Stimulated activated CD4-positive, alpha-beta T cell treated with anti-CD3 and anti-CD28 coated beads, TNF-alpha, amount 100 ng/mL, for 24 hours (primary cell): Measurements from ENCODE around the gene ST6GALNAC5.
"Not testable (repeated sequence)": the region's sequence is repeated elsewhere in the genome, so short reads cannot be mapped to it uniquely, and the experiment has no call there.

ENCODE experiments used
- DNase-seq, 3 experiments: peaks; one replicate each; pipeline ENCODE4 v3.0.0-alpha.2; 2020; ENCODE audit warnings: low read depth in 3 of 3

The ST6GALNAC5 gene

DNA sequence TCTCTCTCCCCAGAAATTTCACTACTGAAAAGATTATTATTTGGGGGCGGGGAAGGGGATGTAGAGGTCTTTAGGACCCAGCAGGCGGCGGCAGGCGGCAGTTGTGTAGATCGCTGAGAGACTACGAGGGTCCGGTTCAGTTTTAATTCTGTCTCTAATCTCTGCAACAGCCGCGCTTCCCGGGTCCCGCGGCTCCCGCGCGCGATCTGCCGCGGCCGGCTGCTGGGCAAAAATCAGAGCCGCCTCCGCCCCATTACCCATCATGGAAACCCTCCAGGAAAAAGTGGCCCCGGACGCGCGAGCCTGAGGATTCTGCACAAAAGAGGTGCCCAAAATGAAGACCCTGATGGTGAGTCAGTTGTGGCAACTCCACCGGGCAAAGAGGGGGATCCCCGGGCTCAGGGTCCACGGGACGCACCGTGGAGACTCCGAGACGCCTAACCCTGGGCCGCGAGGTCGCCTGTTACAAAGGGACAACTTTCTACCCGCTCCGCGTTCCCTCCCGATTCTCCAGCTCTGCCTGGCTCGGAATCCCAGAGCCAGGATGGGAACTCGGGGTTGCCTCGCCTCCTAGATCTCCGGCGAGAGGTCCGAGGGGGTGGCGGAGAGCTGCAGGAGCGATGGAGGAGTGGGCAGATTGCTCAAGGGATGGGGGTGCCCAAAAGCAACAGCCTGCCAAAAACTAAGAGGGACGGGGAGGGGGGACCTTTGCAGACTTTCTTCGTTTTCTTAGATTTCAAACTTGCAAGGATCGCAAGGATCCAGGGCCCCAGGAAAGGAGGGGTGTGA is at the start of gene ST6GALNAC5:
Gene ST6GALNAC5, plus strand, starts transcription at position 139 of the 789 bp plus-strand sequence.
- no peak for DNase-seq

DNA sequence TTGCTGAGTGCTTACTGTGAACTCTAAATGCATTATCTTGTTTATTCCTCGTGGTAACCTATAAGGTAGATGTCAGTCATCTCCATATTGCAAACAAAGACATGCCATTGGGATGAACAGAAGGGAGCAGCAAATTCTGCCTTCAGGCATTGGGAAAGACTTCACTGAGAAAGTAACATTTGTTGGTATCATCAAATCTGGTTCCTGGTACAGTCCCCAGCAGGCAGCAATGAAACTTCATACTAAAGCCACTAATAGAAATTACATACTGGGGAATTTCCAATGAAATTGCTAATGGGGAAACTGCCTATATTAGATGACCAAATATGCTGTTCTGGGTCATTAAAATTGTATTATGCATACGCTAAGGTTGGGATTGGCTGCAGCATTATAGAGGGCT is 47.3 kb upstream of the ST6GALNAC5 start:
- no peak for DNase-seq

DNA sequence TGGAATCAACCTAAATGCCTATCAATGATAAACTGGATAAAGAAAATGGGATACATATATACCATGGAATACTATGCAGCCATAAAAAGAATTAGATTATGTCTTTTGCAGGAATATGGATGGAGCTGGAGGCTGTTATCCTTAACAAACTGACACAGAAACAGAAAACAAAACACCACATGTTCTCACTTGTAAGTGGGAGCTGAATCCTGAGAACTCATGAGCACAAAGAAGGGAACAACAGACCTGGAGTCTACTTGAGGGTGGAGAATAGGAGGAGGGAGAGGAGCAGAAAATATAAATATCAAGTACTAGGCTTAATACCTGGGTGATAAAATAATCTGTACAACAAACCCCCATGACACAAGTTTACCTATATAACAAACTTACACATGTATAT is 44.3 kb upstream of the ST6GALNAC5 start:
- DNase-seq: not testable (repeated sequence)

DNA sequence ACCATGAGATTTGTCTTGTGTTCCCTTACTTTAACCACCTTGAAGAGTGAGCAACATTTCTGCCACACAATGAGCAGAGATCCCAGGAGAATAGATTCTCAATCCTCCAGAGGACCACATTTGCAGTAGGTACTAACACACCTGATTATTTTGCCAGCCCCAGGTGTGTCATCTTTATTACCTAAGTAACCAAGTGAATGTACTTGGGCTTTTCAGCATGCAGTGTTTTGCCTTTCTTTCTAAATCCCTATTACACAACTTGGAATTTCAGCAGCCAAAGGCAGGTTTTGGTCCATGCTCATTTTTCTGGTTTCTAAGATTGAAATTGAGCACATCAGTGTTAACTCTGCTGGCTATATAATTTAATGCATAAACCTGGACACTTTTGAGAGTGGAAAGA is 43.2 kb upstream of the ST6GALNAC5 start:
- DNase-seq: no peak

DNA sequence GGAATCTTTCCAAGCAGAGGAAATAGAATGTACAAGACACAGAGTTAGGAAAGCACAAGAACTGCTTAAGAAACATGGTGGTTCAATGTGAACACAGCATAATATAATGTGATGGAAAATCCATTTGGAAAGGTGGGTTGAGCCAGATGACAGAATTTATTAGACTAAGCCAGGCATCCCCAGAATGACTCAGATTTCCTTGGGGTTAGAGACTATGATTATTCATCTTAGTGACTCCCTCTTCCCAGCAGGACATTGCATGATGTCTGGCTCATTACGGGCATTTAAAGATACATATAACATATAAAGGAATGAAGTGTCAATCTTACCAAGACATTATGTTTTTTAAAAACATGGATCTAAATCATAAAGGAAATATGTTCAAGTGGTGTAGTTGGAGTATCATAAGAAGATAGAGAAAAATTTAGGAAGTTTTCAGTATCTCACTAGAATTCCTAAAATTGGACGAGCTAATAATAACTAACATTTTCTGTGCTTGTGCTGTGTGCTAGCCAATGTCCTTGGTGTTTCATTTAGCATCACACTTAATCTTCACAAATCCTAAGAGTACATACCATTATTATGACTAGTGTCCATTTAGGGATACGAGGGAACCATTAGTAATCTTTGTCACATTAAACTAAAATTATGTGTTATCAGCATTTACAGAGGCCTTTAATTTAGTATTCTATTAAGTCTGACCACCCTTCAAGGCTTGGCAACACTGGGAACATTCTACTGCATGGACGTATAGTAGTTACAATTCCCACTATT is 41.0 kb upstream of the ST6GALNAC5 start:
- DNase-seq: no peak

DNA sequence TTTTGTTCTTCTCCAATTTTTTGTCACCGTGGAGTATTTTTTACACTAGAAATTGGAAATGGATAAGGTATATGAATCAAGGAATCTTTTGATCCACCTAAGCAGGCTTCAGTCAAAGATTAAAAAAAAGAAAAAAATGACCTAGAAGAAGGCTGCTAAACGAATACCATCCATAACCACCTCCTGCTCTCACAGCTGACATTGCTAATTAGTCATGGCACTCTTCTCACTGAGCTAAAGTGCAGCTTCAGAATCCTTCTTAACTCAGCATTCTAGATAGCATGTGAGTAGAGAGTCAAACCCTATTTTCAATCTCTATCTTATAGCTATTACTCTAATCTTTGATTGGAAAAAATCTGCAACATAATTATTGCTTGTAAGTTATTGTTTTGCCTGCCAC is 40.2 kb upstream of the ST6GALNAC5 start:
- DNase-seq: no peak

DNA sequence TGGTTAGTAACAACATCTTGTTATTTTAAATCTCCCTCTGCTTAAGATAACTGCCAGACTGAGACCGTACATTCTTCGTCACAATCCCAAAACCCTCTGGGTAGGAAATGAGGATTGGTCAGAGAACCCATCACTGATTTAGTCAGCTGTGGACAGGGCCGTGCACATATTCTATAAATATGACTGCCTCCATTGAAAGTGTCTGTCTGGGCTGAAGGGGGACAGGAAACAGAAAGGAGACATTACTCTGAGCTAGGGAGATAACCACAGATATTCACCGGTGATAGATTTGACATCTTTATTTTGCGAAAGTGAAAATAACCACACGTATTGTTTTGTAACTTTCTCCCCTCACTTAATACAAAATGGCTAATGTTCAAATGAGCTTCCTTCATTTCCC is 36.9 kb upstream of the ST6GALNAC5 start:
- no peak for DNase-seq

DNA sequence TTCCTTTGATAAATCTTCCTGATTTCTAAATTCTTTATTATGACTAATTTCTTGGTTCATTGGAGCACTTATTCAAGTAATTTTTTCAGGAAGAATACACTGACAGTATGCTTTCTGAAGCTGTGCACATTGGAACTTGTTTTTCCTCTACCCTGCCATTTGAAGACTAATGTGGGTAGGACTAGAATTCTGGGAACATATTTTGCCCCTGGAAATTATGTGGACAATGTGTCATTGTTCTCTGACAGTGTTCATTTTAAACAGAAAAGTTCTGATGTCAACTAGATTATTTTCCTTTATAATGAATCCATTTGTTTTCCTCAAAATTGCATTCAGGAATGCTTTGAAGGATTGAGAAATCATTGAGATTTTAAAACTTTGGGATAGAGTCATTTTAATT is 34.8 kb upstream of the ST6GALNAC5 start:
- no peak for DNase-seq

DNA sequence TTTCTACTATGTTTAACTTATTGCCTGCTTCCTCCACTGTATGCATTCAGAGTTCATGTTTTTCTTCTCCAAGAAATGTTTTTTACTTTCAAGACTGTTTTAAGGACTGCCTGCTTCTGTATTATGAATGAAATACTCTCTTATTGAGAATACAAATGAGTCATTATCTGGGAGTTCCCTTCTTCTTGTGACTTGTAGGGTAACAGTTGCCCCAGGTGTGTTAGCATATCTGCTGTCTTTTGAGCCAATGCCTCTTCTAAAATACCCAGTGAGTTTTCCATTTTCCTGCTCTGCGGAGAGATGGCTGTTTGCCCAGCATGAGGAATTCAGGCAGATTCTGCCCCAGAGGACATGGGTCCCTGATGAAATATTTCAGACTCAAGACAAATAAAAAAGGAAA is 34.1 kb upstream of the ST6GALNAC5 start:
- DNase-seq: no peak

DNA sequence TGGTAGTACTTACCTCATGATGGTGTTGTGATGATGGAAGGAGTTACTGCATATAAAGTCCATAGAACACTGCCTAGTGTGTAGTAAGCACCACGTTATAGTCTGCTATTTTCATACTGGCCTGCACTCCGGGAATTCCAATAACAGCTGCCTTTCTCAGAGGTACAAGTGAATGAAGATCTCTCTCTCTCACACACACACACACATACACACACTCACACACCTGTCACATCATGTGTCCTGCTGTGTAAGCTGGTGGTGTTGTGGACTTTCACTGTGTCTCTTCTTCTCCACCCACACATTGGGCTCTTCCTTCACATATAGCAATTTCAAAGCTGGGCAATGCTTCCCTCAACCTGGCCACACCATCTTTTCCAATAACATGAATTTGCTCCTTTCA is 33.4 kb upstream of the ST6GALNAC5 start:
- no peak for DNase-seq

DNA sequence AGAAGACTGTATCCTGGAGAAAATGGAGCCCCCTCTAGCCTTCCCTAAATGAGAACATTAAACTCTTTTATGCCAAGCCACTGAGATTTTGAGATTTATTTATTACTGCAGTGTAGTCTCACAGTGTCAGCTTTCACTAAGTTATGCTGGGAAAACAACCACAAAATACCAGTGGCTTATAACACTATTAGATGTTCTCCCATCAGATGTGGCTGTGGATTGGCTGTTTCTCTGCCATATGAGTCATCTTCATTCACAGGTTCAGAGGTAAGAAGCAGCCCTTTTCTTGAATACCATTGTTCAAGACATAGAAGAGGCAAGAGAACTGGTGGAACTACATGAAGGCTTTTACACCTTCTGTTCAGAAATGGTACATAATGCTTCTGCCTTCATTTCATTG is 32.1 kb upstream of the ST6GALNAC5 start:
- DNase-seq: no peak

DNA sequence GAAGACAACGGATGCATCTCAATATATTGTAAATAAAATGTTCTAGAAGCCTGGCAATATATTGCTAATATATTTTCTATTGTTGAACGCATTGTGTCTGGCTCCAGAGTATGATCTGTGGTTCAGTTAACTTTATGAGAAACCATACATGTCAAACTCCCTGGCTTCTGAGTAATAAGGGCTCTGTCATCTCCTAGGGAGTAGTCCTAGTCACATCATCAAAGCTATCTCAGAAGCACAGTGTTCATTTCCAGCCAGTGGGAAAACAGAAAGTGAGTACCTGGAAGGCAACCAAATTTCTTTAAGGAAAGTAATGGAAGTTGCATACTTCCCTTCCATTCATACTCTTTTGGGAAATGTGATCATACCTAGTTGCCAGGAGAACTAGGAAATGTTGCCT is 27.0 kb upstream of the ST6GALNAC5 start:
- no peak for DNase-seq

DNA sequence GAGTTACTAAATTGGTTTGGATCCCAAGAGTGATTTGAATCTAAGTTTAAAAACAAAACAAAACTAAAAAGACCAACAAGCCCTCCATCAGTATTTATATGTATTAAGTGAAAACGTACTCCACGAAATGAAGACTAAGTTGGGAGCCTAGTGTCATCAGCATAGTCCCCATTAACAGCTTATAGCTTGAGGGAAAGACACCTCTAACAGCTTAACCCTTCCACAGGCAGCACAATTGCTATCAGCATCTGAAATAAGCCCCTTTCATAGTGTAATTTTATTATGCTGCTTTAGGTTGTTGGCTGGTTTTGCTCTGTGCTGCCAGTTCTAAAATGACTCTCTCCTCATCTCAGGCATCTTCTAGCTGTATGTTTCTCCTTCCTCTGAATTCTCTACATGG is 25.8 kb upstream of the ST6GALNAC5 start:
- no peak for DNase-seq

DNA sequence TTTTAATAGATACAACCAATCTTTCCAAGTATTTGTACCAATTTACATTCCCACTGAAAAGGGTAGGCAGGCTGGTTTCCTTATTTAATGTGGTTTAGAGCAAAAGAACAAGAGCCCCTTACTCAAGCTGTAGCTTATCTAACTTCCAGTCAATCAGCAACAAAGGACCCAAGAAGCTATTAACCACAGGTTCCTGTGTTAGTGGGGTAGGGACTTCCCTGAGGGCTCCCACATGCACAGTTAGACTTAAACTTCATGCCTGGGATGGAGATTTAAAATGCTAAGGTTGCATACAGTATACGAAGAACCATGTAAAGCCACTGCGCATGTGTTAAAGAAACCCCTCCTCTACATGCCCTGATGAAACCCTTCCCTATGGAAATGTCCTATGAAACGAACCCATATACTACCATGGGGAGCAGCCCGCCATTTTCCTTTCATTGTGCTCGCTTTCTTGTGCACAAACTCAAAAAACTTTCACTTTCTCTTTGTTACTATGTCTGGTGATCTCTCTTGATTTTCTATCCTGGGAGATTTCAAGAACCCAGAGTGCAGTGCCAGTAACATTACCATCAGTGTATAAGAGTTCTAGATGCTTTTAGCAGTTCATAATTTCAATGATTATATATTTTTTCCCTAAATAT is 23.3 kb upstream of the ST6GALNAC5 start:
- no peak for DNase-seq

DNA sequence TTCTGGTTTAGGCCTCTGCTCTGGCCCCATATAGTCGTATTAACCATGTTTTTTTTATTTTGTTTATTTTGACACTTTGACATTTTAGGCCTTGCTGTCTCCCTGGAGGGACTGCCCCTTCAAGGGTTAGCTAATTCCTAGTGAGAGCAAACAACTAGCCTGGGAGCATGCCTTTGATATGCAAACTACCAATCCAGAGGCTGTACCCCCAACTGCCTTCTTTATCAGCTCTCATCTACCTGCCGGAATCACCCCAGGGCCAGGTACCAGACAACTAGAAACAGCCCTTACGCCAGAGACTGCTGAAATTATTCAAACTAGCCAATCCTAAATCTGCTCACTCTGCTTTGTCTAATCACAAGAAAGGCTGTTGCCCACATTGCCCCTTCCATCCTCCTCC is 13.0 kb upstream of the ST6GALNAC5 start:
- DNase-seq: no peak

DNA sequence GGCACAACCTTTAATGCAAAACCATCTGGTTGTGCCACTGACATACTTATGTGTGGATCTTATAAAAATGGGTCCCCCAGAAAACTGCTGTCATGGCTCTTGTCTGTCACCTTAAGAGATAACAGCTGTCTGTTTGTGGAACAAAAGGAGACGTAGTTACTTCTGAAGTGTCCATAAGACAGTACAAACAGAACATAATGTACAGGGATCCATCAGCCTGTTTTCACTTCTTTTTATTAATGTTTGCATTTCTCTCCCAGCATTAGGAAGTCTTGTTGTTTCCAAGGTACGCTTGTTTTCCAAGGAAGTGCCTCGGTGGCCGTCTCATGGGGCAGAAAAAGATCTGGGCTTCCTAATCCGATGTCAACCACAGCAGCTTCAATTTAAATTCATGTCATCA is 11.2 kb upstream of the ST6GALNAC5 start:
- no peak for DNase-seq

DNA sequence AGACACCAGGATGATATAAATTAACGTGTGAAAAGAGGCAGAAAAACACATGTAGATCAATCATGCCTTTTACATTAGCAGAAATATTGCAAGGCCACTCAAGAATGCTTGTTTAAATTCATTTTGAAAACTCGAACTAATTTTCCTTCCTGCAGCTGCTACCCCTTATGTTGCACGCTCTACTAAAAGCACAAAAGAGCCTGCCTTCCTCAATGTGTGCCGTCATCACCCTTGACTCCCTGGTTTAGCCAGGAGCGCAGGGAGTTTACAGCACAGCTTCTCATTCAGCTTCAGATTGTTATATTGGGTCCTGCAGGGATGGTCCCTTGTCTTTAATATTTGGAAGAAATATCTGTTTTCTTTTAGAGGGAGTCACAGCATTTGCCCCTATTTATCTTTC is 10.1 kb upstream of the ST6GALNAC5 start:
- no peak for DNase-seq

DNA sequence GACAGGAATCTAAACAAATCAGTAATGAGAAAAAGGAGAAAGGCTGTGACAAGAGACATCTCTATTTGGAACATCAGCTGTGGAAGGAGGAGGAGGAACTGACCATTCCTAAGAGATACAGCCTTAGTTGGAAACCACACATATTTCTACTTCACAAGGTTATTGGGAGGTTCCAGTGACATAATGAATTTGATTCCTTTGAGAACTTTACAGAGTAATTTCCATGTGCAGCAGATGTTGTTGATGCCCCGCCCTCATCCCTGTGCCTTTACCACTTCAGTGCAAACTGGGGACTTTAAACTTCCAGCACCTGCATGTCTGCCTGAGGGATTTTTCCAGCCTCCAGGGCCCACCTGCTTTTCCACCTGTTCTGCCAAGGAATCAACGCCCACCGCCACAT is 9.3 kb upstream of the ST6GALNAC5 start:
- DNase-seq: no peak

DNA sequence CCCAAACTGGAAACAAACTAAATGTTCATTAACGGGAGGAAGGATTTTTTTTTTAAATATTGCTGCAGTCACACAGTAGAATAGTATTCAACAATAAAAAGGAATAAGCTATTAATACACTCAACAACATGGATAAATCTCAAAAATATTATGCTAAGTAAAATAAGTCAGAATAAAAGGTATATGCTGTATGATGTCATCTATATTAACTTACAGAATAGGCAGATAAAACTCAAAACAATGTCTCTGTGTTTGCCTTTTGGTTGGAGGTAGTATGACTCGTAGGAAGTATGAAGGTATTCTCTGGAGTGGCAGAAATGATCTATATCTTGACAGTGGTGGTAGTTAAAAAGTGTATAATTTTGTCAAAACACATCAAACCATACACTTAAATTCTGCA is 6.1 kb upstream of the ST6GALNAC5 start:
- no peak for DNase-seq

DNA sequence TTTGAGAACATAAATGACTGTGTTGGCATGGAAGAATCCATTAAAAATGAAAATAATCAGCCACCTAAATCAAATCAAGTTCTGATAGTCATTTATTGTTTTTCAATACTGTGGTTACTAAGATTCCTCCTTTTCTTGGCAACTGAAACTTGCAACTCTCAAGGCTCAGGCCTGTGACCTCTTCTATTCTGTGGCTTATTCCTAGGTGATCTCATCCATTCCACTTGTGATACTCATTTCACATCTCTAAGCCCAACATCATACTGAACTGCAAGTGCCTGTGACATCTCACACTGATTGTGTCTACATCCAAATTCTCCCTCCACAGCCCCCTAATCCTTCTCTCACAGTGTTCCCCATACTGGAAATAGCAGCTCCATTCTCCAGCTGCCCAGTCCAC is 4.8 kb upstream of the ST6GALNAC5 start:
- no peak for DNase-seq

DNA sequence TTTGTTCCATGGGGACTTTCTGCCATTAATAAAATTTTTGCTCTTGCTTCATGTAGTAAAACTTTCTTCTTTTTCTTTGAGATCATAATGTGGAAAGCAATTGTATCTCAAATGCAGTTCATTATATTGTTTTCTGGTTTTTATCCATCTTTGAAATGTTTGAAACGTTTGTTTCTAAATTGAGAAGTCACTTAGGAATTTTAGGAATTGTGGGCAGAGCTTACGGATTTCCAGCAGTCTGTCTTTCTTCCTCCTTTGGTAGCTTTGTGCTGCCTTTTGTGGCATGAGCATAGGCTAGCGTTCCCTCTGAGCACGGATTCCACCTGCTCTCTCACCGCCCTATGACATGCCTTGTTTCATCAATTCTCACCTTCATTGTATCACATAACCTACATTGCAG is 2.9 kb upstream of the ST6GALNAC5 start:
- DNase-seq: no peak

DNA sequence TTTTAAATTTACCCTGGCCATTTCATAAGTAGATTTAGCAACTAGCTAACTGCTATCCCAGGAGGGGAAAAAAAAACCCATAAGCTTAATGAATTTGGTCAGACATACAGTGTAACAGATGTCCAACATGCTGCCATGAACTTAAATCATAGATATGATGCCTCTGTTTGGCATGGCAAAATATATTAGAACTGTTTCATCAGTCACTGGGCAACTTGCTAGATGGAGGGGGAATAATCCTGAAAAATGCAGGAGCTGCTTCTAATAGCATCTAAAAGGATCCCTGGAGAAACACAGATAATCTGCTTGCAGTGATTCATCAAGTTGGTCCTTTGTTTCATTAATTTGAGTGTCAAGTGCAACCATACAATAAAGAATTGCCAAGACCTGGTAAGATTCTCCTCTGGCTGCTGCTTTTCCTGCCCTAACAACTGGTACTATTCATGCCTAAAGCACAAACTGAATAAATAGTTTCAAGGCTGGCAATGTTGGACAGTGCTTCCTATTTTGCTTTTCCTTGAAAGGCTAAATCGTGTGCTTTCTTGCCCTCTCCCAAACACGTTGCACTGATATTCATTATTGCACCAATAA is 1.5 kb upstream of the ST6GALNAC5 start:
- no peak for DNase-seq
